ENCODE results near the gene RIMS3.
"Not testable (repeated sequence)": the region's sequence is repeated elsewhere in the genome, so short reads cannot be mapped to it uniquely, and the experiment has no call there.

Gene RIMS3

DNA sequence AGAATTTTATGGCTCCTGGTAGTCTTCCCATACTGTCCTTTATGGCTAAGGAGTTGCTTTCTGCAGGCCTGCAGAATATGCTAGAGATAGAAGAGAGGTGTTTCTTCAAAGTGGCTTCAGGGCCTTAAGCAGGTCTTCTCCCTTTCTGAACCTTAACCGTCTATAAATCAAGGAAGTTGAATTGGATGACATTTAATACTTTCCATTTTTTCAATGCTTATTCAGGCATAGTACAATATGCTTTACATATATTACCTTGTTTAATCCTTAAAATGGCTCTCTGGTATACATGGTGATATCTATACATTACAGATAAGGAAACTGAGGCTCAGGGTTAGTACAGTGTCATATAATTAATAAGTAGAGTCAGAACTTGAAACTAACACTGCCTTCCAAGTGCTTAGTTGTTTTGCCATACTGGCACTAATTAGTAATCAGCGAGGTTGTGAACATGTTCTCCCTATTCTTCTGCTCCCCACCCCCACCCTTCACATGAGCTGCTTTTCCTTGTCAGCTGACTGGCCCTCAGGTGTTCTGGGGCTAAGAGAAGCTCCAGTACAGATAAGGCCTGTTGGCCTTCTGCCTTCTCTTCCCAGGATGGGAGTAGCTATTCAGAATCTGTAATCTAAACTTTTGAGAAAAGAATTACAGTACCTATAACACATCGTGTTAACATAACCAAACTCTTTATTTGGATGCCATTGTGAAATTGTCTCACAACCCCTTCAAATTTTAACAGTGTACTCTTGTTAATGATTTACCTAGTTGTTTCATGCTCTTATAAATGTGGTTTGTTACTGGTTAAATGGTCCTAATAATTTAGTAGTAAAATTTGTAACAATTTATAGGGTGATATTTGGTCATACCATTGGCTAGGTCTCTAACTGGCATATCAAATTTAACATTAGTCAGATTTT is 39.6 kb upstream of the RIMS3 start:
- H3K27ac ChIP-seq (ENCODE audit: low read depth, low read length) = no peak overlapping the region
- no peak overlapping the region for H3K4me3 ChIP-seq (ENCODE audit: low read depth in 1 of 2, low read length in 2 of 2)
- no peaks in the 10 kb centered on the region for H3K9me3 ChIP-seq (ENCODE audit: control insufficient read depth in 1 of 2, low read length in 2 of 2)
- H3K27me3 ChIP-seq (ENCODE audit: control insufficient read depth in 1 of 2, insufficient read depth in 2 of 2, low read length in 2 of 2) = no peaks in the 10 kb centered on the region
- H3K36me3 ChIP-seq (ENCODE audit: control insufficient read depth in 1 of 2, insufficient read depth in 2 of 2, low read length in 2 of 2) = no peaks in the 10 kb centered on the region
- H3K4me1 ChIP-seq (ENCODE audit: control insufficient read depth in 1 of 2, insufficient read depth in 2 of 2, low read length in 2 of 2) = peaks cover 17 to 33% of the 10 kb centered on the region in 2 donors
- no peak overlapping the region for H3K9ac ChIP-seq (ENCODE audit: low read depth in 1 of 2, low read length in 2 of 2)

DNA sequence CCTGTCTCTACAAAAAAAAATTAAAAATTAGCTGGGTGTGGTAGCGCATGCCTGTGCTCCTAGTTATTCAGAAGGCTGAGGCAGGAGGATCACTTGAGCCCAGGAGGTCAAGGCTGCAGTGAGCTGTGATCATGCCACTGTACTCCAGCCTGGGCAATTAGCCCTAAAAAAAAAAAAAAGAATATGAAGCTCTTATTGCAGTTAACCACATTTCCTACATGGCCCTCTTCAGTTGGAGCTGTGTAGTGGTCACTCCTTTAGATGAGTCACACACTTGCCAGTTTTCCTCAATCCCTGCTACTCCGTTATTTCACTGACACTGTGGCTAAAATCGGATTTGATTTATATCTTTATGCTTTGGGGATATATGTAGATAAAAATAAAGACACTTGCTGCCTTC is 37.8 kb upstream of the RIMS3 start:
- Histone ChIP-seq H3K4me3 (ENCODE audit: low read depth in 1 of 2, low read length in 2 of 2) (no peak overlapping the region), H3K27ac (ENCODE audit: low read depth, low read length) (no peak overlapping the region), H3K27me3 (ENCODE audit: control insufficient read depth in 1 of 2, insufficient read depth in 2 of 2, low read length in 2 of 2) (no peaks in the 10 kb centered on the region), H3K4me1 (ENCODE audit: control insufficient read depth in 1 of 2, insufficient read depth in 2 of 2, low read length in 2 of 2) (peaks cover 11 to 21% of the 10 kb centered on the region in 2 donors), H3K9me3 (ENCODE audit: control insufficient read depth in 1 of 2, low read length in 2 of 2) (no peaks in the 10 kb centered on the region), H3K9ac (ENCODE audit: low read depth in 1 of 2, low read length in 2 of 2) (no peak overlapping the region), H3K36me3 (ENCODE audit: control insufficient read depth in 1 of 2, insufficient read depth in 2 of 2, low read length in 2 of 2) (no peaks in the 10 kb centered on the region)

DNA sequence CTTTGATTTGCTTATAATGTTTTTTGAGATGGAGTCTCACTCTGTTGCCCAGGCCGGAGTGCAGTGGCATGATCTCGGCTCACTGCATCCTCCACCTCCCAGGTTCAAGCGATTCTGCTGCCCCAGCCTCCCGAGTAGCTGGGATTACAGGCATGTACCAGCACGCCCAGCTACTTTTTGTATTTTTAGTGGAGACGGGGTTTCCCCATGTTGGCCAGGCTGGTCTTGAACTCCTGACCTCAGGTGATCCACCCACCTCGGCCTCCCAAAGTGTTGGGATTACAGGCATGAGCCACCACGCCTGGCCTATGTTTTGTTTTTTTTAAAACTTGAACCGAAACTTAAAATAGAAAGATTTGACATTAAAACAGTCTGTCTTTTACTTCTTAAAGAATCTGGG is 37.3 kb upstream of the RIMS3 start:
- H3K36me3 ChIP-seq (ENCODE audit: control insufficient read depth in 1 of 2, insufficient read depth in 2 of 2, low read length in 2 of 2); H3K4me3 ChIP-seq (ENCODE audit: low read depth in 1 of 2, low read length in 2 of 2); H3K9me3 ChIP-seq (ENCODE audit: control insufficient read depth in 1 of 2, low read length in 2 of 2); H3K27me3 ChIP-seq (ENCODE audit: control insufficient read depth in 1 of 2, insufficient read depth in 2 of 2, low read length in 2 of 2); H3K27ac ChIP-seq (ENCODE audit: low read depth, low read length); H3K9ac ChIP-seq (ENCODE audit: low read depth in 1 of 2, low read length in 2 of 2): not testable (repeated sequence)
- peaks cover 9 to 17% of the 10 kb centered on the region in 2 donors for H3K4me1 ChIP-seq (ENCODE audit: control insufficient read depth in 1 of 2, insufficient read depth in 2 of 2, low read length in 2 of 2)

DNA sequence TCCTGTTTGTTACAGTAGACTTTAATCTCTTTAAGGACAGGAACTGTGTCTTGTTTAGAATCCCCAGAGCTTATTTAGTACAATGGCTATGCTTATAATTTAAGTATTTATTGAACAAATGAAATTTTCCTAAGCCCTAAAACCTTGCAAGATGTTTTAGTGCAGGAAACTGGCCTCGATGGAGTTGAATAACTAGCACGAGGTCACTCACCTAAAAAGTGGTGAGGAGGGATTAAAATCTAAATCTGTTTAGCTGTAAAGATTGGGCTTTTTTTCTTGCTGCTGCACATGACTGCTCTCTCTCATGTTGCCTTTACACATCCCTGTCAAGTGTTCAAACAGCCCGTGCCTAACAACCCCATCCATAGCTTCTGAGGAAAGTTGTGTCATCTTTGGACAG is 36.2 kb upstream of the RIMS3 start:
- H3K36me3 ChIP-seq (ENCODE audit: control insufficient read depth in 1 of 2, insufficient read depth in 2 of 2, low read length in 2 of 2) = peaks cover 0 to under 1% of the 10 kb centered on the region in 2 donors
- no peak overlapping the region for H3K4me3 ChIP-seq (ENCODE audit: low read depth in 1 of 2, low read length in 2 of 2)
- no peaks in the 10 kb centered on the region for H3K27me3 ChIP-seq (ENCODE audit: control insufficient read depth in 1 of 2, insufficient read depth in 2 of 2, low read length in 2 of 2)
- H3K27ac ChIP-seq (ENCODE audit: low read depth, low read length) = no peak overlapping the region
- H3K9me3 ChIP-seq (ENCODE audit: control insufficient read depth in 1 of 2, low read length in 2 of 2) = no peaks in the 10 kb centered on the region
- H3K9ac ChIP-seq (ENCODE audit: low read depth in 1 of 2, low read length in 2 of 2) = no peak overlapping the region
- H3K4me1 ChIP-seq (ENCODE audit: control insufficient read depth in 1 of 2, insufficient read depth in 2 of 2, low read length in 2 of 2) = peaks cover 9 to 21% of the 10 kb centered on the region in 2 donors

DNA sequence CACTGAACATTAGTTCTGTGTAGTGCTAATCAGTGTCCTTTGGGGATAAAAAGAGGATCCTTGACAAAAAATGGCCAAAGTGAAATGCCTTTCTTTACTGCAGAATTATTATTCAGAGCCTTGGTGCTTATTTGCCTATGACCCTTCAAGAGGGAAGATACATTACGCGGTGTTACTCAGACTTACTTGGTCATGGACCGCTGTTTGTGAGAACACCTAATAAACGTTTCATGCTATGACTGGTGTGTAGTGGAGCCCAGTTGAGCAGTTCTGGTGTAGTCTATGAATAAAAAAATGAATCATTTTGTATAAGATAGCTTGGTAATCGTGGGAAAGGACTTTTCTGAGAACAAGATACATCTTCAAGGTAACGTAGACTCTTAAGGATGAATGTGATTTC is 34.3 kb upstream of the RIMS3 start:
- Histone ChIP-seq H3K27me3 (ENCODE audit: control insufficient read depth in 1 of 2, insufficient read depth in 2 of 2, low read length in 2 of 2) (no peaks in the 10 kb centered on the region), H3K4me1 (ENCODE audit: control insufficient read depth in 1 of 2, insufficient read depth in 2 of 2, low read length in 2 of 2) (peaks cover 4 to 20% of the 10 kb centered on the region in 2 donors), H3K4me3 (ENCODE audit: low read depth in 1 of 2, low read length in 2 of 2) (no peak overlapping the region), H3K9me3 (ENCODE audit: control insufficient read depth in 1 of 2, low read length in 2 of 2) (no peaks in the 10 kb centered on the region), H3K9ac (ENCODE audit: low read depth in 1 of 2, low read length in 2 of 2) (no peak overlapping the region), H3K27ac (ENCODE audit: low read depth, low read length) (no peak overlapping the region), H3K36me3 (ENCODE audit: control insufficient read depth in 1 of 2, insufficient read depth in 2 of 2, low read length in 2 of 2) (peaks cover 0 to 5% of the 10 kb centered on the region in 2 donors)

DNA sequence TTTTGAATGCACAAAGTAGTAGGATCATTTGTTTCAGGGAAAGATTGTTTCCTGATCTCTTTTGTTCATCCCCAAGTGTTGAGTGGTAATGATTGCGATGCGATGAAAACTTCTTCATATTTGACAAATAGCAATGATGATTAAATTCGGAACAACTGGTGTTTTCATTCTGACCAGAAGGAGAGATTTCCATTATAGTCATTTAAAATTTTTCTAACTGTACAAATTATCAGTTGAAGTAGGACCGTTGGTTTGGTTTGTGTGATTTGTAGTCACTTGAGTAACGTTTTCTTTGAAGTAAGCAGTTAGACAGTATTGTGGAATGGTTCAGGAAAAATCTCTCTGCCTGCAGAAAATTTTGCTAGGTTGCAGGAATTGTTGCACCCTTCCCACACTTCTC is 32.0 kb upstream of the RIMS3 start:
- peaks cover 0 to 5% of the 10 kb centered on the region in 2 donors for H3K36me3 ChIP-seq (ENCODE audit: control insufficient read depth in 1 of 2, insufficient read depth in 2 of 2, low read length in 2 of 2)
- H3K4me1 ChIP-seq (ENCODE audit: control insufficient read depth in 1 of 2, insufficient read depth in 2 of 2, low read length in 2 of 2) = peaks cover 23 to 34% of the 10 kb centered on the region in 2 donors
- H3K4me3 ChIP-seq (ENCODE audit: low read depth in 1 of 2, low read length in 2 of 2) = no peak overlapping the region

DNA sequence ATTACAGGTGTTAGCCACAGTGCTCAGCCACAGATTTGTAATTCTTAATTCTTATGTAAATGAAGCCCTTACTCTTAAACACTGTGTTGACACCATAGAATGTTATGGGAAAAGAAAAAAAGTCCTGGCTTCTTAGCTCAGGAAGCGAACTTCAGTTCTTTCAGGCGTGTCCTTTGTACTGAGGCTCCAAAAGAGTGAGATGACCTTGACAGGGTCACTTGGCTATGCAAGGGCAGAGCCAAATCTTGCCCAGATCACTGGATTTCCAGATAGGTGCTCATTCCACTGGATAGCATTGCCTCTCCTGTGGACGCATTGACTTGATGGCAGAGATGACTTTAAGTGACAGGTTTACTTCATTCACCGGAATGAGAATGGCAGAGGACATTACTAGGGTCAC is 30.8 kb upstream of the RIMS3 start:
- H3K27ac ChIP-seq (ENCODE audit: low read depth, low read length) = no peak overlapping the region
- H3K4me3 ChIP-seq (ENCODE audit: low read depth in 1 of 2, low read length in 2 of 2) = no peak overlapping the region
- H3K27me3 ChIP-seq (ENCODE audit: control insufficient read depth in 1 of 2, insufficient read depth in 2 of 2, low read length in 2 of 2) = no peaks in the 10 kb centered on the region
- H3K36me3 ChIP-seq (ENCODE audit: control insufficient read depth in 1 of 2, insufficient read depth in 2 of 2, low read length in 2 of 2) = peaks cover 0 to 5% of the 10 kb centered on the region in 2 donors
- H3K9ac ChIP-seq (ENCODE audit: low read depth in 1 of 2, low read length in 2 of 2) = no peak overlapping the region
- peaks cover 26 to 36% of the 10 kb centered on the region in 2 donors for H3K4me1 ChIP-seq (ENCODE audit: control insufficient read depth in 1 of 2, insufficient read depth in 2 of 2, low read length in 2 of 2)
- no peaks in the 10 kb centered on the region for H3K9me3 ChIP-seq (ENCODE audit: control insufficient read depth in 1 of 2, low read length in 2 of 2)

More for the DNA sequence above, 32.0 kb upstream of the RIMS3 start:
- H3K9me3 ChIP-seq (ENCODE audit: control insufficient read depth in 1 of 2, low read length in 2 of 2) = no peaks in the 10 kb centered on the region
- no peaks in the 10 kb centered on the region for H3K27me3 ChIP-seq (ENCODE audit: control insufficient read depth in 1 of 2, insufficient read depth in 2 of 2, low read length in 2 of 2)
- H3K27ac ChIP-seq (ENCODE audit: low read depth, low read length) = no peak overlapping the region
- no peak overlapping the region for H3K9ac ChIP-seq (ENCODE audit: low read depth in 1 of 2, low read length in 2 of 2)

DNA sequence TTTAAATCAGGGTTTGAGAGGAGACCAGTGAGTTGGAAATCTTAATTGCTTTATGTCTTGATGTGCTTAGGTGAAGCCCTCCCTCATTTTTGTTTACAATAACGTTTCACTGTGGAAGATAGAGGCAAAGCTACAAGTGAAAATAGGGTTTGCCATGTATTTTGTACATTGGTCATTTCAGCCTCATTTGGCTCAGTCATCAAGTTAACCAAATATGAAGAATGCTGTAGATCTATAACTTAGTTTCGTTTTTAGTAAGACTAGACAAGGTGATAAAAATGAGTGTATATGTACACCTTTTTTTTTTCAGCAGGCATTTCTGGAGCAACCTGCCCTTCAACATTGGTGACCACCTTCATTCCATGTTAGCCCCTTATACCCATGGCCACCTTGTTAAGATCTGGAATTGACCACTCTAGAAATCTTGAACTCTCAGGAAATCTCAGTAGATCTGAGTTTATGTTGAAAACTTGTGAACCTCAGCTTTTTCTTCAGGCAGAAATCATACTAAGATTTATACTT is 28.9 kb upstream of the RIMS3 start:
- no peaks in the 10 kb centered on the region for H3K27me3 ChIP-seq (ENCODE audit: control insufficient read depth in 1 of 2, insufficient read depth in 2 of 2, low read length in 2 of 2)
- H3K4me1 ChIP-seq (ENCODE audit: control insufficient read depth in 1 of 2, insufficient read depth in 2 of 2, low read length in 2 of 2) = peaks cover 26 to 46% of the 10 kb centered on the region in 2 donors
- H3K4me3 ChIP-seq (ENCODE audit: low read depth in 1 of 2, low read length in 2 of 2) = no peak overlapping the region
- H3K9ac ChIP-seq (ENCODE audit: low read depth in 1 of 2, low read length in 2 of 2) = peak overlapping the region in 1 of 2 donors; percentile 7
- no peak overlapping the region for H3K27ac ChIP-seq (ENCODE audit: low read depth, low read length)
- H3K9me3 ChIP-seq (ENCODE audit: control insufficient read depth in 1 of 2, low read length in 2 of 2) = no peaks in the 10 kb centered on the region
- peaks cover 0 to 5% of the 10 kb centered on the region in 2 donors for H3K36me3 ChIP-seq (ENCODE audit: control insufficient read depth in 1 of 2, insufficient read depth in 2 of 2, low read length in 2 of 2)

DNA sequence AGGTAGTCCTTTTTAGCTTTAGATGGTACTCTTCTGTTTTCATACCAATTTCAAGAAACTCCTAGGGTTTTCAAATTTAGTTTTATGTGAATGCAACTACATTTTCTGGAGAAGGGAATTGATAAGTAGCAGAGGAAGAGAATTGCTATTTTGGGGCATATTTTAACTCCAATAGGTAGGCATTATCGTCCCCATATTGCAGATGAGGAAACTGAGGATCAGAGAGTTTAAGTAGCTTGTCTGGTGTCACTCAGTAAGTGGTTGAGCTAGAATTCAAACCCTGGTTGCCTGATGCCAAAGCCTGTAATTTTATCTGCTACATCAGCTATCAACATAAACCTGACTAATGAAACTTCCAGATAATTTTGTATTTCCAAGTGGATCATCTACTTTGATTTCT is 27.9 kb upstream of the RIMS3 start:
- Histone ChIP-seq H3K9me3 (ENCODE audit: control insufficient read depth in 1 of 2, low read length in 2 of 2) (no peaks in the 10 kb centered on the region), H3K27ac (ENCODE audit: low read depth, low read length) (no peak overlapping the region), H3K4me1 (ENCODE audit: control insufficient read depth in 1 of 2, insufficient read depth in 2 of 2, low read length in 2 of 2) (peaks cover 26 to 46% of the 10 kb centered on the region in 2 donors), H3K9ac (ENCODE audit: low read depth in 1 of 2, low read length in 2 of 2) (no peak overlapping the region), H3K36me3 (ENCODE audit: control insufficient read depth in 1 of 2, insufficient read depth in 2 of 2, low read length in 2 of 2) (peaks cover 0 to 5% of the 10 kb centered on the region in 2 donors), H3K27me3 (ENCODE audit: control insufficient read depth in 1 of 2, insufficient read depth in 2 of 2, low read length in 2 of 2) (no peaks in the 10 kb centered on the region), H3K4me3 (ENCODE audit: low read depth in 1 of 2, low read length in 2 of 2) (peak overlapping the region in 1 of 2 donors; percentile 88)

DNA sequence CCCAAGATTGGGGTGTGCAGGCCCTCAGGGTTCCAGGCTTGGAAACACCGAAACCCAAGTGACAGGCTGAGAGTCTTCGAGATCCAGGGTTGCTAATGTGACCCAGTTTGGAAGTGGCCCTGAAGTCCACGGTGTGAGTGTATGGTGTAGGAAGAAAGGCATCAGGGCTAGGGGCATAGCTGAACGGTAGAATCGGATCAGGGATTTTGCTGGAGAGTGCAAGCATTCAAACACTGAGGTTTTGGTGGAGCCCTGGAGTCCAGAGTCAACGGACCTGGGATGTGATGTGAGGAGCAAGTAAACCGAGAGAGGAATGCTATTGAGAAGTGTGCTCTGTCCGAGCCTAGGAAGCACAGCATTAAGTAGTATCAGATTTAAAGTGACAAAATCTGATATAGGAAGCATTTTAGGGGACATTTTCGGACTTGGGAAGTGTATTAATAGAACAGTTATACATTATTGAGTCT is 27.0 kb upstream of the RIMS3 start:
- peaks cover 0 to 5% of the 10 kb centered on the region in 2 donors for H3K36me3 ChIP-seq (ENCODE audit: control insufficient read depth in 1 of 2, insufficient read depth in 2 of 2, low read length in 2 of 2)
- peak overlapping the region; percentile 98 for H3K27ac ChIP-seq (ENCODE audit: low read depth, low read length)
- H3K4me3 ChIP-seq (ENCODE audit: low read depth in 1 of 2, low read length in 2 of 2) = peak overlapping the region; percentile 88 to 92
- peak overlapping the region; percentile 91 to 94 for H3K9ac ChIP-seq (ENCODE audit: low read depth in 1 of 2, low read length in 2 of 2)
- H3K9me3 ChIP-seq (ENCODE audit: control insufficient read depth in 1 of 2, low read length in 2 of 2) = no peaks in the 10 kb centered on the region
- peaks cover 26 to 46% of the 10 kb centered on the region in 2 donors for H3K4me1 ChIP-seq (ENCODE audit: control insufficient read depth in 1 of 2, insufficient read depth in 2 of 2, low read length in 2 of 2)
- no peaks in the 10 kb centered on the region for H3K27me3 ChIP-seq (ENCODE audit: control insufficient read depth in 1 of 2, insufficient read depth in 2 of 2, low read length in 2 of 2)

Measured in duodenal mucosa (tissue), 2 donors.